ENCODE measurements around the gene IRF9. TPM values are rescaled to one million over a fixed set of nuclear protein-coding genes. Genes with fewer than 3 reads are reported as not detected.

Gene IRF9
- total and polyA plus RNA-seq, 2 of the 13 experiments (the other 11 are each of a cell fraction or from before 2014, with no cell fraction given) = 14.9 to 49.7 TPM

GRCh38 chr14:24141097-24141880 lies 19.8 kb upstream of the IRF9 start, which contains the start of gene EMC9 (continued):
- peak; percentile 48; the same call in 1 of the 2 replicates for TF ChIP-seq ZNF710 (CRISPR knock-in tag; IDR thresholded peaks at IDR 0.05; ENCODE audit: borderline replicate concordance)
- TF ChIP-seq ZBTB43 (CRISPR knock-in tag; conservative IDR thresholded peaks at IDR 0.05) = no peak
- TF ChIP-seq RFX5 (IDR thresholded peaks at IDR 0.05; ENCODE audit: low read depth, low read length) = peak; percentile 95
- peak; percentile 97 for TF ChIP-seq HOMEZ (CRISPR knock-in tag; IDR thresholded peaks at IDR 0.05; ENCODE audit: low read depth)
- TF ChIP-seq IRX3 (CRISPR knock-in tag; IDR thresholded peaks at IDR 0.05; ENCODE audit: borderline replicate concordance, low read depth) = peak; percentile 93; the same call in 1 of the 2 replicates
- TF ChIP-seq TFDP1 (CRISPR knock-in tag; IDR thresholded peaks at IDR 0.05; ENCODE audit: borderline replicate concordance) = peak; percentile 72
- TF ChIP-seq ZFP36L2 (CRISPR knock-in tag; IDR thresholded peaks at IDR 0.05) = no peak
- TF ChIP-seq MAFF (IDR thresholded peaks at IDR 0.05; ENCODE audit: low read depth, low read length) = peak; percentile 60; the same call in 1 of the 2 replicates
- TF ChIP-seq RNF219 (CRISPR knock-in tag; IDR thresholded peaks at IDR 0.05) = no peak
- TF ChIP-seq SOX6 (IDR thresholded peaks at IDR 0.05) = no peak
- peak; percentile 67 for TF ChIP-seq SOX6 (CRISPR knock-in tag; IDR thresholded peaks at IDR 0.05)
- TF ChIP-seq ZNF672 (CRISPR knock-in tag; IDR thresholded peaks at IDR 0.05) = no peak
- peak; percentile 98 for TF ChIP-seq GTF3A (CRISPR knock-in tag; conservative IDR thresholded peaks at IDR 0.05)
- TF ChIP-seq ZBTB26 (CRISPR knock-in tag; IDR thresholded peaks at IDR 0.05; ENCODE audit: borderline replicate concordance) = peak; percentile 67; the same call in 1 of the 2 replicates
- TF ChIP-seq MLX (CRISPR knock-in tag; IDR thresholded peaks at IDR 0.05) = peak; percentile 81
- TF ChIP-seq SATB2 (CRISPR knock-in tag; IDR thresholded peaks at IDR 0.05) = peak; percentile 84; the same call in 1 of the 2 replicates
- TF ChIP-seq RELA (CRISPR knock-in tag; IDR thresholded peaks at IDR 0.05) = peak; percentile 84
- TF ChIP-seq NPAS2 (CRISPR knock-in tag; IDR thresholded peaks at IDR 0.05; ENCODE audit: borderline replicate concordance) = no peak
- no peak for TF ChIP-seq KDM6A (CRISPR knock-in tag; IDR thresholded peaks at IDR 0.05; ENCODE audit: low read depth)

Data from HepG2 (cell line).